NCI-H2029 treated with DMSO at 0.1 percent for 48 hours (cell line): Measurements from ENCODE around the gene RMI1.
"Not testable (repeated sequence)": the region's sequence is repeated elsewhere in the genome, so short reads cannot be mapped to it uniquely, and the experiment has no call there.

Source experiments
- DNase-seq: peaks from one replicate; lab custom pipeline; 2025; lab: John Stamatoyannopoulos, UW

The RMI1 gene

DNA sequence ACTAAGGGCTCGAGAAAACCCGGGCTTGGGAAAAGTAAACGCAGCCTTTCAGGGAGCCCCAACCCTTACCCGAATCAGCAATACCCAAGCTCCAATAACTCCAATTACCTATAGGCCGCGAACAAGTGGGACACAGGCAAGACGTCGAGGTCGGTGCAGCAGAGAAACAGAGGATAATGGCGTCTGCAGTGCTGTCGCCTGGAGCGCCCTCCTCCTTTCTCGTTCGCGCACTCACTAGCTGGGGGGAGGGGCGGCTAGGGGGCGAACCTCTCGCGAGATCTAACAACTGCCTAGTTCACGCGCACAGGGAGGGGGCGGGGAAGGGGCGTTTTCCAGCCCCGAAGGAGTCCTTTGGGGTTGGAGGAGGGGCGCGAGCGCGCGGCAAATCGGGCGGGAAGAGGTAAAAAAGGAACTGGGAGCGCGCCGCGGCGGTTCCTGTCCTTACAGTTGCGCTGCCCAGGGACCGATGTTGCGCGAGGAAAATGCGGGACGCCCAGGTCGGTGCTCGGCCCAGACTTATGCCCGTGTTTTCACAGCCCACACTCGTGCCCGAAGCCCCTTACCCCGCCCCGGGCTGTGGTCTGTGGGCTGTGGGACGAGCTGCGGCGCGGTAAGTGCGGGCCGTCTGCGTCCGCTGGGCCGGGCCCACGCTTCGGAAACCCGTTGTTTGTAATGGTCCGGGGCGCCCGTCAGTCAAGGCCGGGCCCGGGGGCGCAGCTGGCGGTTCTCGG lies at the start of gene RMI1:
Gene RMI1, plus strand, starts transcription at position 411 of the 731 bp plus-strand sequence. CDS start 20,182 bp downstream, outside the sequence.
- peak; percentile 92 for DNase-seq

DNA sequence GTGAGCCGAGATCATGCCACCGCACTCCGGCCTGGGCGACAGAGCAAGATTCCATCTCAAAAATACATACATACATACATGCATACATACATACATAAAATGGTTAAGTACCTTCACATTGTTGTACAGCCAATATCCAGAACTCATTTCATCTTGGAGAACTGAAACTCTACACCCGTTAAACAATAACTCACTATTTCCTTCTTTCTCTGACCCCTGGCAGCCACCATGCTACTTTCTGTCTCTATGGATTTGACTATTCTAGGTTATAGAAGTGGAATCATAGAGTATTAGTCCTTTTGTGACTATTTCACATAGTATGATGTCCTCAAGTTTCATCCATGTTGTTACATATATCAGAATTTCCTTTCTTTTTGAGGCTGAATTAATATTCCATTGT lies 49.7 kb upstream of the RMI1 start:
- no peak for DNase-seq

DNA sequence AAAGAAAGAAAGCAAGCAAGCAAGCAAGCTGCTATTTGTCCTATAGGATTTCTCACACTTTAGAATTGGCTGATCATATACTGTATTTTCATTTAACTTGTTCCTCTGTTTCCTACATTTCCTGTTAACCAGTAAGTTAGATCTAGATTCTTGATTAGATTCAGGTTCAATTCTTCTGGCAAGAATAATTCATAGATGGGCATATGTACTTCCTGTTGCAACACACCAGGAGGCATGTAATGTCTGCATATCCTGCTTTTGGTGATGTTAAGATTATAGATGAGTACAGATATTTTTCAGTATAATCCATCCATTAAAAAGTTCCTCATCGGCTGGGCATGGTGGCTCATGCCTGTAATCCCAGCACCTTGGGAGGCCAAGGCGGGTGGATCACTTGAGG lies 48.6 kb upstream of the RMI1 start:
- no peak for DNase-seq

DNA sequence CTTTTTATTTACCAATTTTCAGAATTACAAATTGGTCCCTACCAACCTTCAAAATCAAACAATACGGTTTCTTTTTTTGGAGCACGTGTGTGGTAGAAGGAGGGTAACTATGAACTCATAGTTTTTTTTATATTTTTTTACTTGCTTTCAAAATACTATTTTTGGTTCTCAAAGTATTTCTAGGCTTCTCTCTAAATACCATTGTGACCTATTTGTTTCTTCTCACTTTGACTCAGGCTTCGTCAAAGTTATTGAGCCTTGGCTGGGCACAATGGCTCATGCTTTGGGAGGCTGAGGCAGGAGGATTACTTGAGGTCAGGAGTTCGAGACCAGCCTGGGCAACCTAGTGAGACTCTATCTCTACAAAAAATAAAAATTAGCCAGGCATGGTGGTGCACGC lies 47.8 kb upstream of the RMI1 start:
- DNase-seq: no peak

DNA sequence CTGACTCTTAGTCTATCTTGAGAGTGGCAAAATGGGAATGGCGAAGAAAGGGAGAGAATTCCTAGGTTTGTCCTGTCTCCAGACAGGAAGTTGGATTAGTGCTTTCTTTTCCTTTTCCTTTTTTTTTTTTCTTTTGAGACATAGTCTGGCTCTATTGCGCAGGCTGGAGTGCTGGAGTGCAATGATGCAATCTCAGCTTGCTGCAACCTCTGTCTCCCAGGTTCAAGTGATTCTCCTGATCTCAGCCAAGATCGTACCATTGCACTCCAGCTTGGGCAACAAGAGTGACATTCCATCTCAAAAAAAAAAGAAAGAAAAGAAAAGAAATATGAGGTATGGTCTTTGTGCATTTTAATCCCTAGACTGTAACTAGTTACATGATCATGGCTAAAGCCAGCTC lies 46.8 kb upstream of the RMI1 start:
- DNase-seq: no peak

DNA sequence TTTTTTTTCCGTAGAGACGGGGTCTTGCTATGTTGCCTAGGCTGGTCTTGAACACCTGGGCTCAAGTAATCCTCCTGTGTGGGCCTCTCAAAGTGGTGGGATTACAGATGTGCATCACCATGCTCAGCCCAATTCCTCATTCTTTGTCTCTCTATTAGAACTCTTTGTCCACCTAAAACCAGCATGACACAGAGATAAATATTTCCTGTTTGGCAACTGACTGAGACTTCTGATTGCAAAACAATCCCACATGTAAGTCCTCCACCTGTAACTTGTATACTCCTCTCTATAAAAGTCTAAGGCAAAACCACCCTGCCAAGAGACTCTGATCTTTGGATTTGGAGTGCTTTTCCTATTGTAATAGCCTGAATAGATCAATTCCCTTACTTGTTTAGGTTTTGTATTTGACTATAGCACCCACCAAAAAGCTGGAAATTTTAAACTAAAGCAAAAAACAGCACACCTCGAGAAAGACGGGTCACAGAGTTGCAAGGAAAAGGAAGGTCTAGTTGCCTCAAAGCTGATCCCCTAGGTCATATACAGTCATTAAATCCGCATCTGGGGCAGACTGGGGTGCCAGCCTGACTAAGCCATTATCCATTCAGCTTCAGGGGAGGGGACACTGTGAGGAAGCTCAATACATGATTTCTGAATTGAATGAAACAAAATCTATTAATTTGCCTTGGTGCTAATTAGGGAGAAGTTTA lies 45.9 kb upstream of the RMI1 start:
- DNase-seq: peak; percentile 20

DNA sequence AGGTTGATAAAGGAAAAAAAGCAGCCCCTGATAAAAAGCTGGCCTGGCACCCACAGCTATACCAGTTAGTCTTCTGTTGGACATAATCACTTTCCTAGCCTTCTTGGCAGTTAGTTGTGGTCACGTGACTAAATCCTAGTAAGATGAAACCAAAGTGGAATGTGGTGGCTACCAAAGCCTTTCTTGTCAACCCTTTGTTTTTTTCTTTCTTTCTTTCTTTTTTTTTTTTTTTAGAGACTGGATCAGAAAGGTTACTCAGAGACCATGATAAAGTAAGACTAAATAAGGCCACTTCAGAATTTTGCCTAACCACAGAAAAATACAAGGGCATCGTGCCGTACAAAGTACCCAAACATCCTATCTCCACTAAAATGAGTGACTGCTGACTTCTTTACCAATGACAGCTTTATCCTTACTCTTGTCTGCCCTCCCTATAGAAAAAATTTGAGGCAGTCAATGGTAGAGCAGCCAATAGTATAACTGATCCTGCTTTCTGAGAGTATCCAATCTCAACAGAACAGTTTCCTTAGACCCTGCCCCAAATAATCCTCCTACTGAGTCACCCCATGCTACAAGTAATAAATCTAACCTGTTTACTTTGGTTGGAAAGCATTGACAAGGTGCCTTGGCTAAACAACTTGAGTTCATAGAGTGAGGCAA lies 45.2 kb upstream of the RMI1 start:
- peak; percentile 41 for DNase-seq

DNA sequence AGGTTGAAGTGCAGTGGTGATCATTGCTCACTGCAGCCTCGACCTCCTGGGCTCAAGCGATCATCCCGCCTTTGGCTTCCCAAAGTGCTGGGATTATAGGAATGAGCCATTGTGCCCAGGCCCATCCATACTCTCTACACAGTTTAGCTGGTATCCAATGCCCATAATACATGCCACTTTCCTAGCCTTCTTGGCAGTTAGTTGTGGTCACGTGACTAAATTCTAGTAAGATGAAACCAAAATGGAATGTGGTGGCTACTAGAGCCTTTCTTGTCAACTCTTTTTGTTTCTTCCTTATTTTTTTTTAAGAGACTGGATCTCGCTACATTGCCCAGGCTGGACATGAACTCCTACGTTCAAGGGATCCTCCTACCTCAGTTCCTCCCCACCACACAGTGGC lies 44.1 kb upstream of the RMI1 start:
- no peak for DNase-seq

DNA sequence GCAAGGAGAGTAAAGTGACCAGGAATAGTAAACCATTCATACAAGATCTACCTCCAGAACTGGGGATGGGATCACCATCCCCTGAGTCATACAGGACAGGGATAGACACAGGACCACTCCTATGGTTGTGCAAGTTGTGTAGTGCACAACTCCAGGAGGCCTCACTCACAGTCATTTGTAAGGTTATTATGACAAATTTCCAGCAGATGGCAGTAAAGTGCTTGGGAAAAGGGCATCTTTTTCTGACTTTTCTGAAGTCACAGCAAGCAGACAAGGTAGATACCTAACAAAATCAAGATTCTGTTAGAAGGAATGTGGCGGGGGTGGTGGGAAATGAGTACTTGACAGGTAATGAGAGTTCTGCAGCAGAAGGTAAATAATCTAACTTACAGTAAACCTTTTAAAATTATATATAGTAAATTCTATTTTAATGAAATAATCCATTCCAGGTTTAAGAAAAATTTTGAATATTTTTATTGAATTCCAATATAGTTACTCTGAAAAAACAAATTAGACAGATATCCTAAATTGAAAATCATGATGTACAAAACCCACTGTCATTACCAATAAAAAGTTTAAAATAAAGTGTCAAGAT lies 42.6 kb upstream of the RMI1 start:
- peak; percentile 47 for DNase-seq

DNA sequence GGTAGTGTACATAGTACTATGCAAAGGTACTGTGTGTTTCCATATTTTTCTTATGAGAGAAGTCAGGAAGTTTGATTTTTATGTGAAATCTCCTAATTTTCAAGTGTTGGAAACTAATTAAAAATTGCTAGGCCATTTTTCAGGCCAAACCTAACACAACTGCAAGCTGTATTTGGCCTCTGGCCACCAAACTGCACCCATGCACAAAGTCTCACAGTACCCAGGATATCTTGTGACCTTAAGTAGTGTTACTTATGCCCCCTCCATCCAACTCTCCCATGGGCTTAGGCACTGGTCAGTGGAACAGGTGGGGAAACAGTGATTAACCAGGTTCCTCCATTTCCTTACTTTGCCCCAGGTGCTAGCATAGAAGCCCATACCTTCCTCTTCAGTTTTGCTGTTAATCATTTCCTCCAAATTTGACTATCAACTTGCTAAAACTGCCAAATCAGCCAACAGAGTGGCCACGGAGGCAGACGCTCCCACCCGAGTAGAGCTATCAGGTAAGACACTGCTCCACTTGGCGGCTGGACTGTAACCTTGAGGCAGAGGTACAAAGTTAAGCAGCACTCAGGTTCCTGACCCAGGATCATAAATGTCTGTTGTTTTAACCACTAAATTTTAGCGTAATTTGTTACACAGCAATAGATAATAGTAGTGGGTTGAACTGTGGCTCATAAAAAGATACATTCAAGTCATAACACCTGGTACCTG lies 39.9 kb upstream of the RMI1 start:
- no peak for DNase-seq

DNA sequence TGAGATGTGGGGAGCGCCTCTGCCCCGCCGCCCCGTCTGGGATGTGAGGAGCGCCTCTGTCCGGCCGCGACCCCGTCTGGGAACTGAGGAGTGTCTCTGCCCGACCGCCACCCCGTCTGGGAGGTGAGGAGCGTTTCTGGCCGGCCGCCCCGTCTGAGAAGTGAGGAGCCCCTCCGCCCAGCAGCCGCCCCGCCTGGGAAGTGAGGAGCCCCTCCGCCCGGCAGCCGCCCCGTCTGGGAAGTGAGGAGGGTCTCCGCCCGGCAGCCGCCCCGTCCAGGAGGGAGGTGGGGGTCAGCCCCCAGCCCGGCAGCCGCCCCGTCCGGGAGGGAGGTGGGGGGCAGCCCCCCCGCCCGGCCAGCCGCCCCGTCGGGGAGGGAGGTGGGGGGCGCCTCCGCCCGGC lies 32.5 kb upstream of the RMI1 start:
- not testable (repeated sequence) for DNase-seq

DNA sequence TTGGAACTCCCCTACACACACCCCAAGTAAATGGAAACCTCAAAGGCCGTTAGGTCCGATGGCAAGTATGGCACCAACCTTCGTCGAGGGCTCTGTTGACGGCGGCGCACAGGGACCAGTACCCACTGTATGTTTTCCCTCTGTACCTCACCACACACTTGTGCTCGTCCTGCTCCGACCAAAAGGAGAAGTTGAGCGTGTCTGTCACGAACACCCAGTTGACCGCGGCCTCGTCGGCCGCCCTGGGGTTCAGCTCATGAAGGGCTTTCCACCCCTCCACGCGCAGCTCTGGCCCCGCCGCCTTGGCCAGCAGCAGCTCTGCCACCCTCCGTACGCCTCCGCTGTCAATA lies 24.5 kb upstream of the RMI1 start:
- no peak for DNase-seq

DNA sequence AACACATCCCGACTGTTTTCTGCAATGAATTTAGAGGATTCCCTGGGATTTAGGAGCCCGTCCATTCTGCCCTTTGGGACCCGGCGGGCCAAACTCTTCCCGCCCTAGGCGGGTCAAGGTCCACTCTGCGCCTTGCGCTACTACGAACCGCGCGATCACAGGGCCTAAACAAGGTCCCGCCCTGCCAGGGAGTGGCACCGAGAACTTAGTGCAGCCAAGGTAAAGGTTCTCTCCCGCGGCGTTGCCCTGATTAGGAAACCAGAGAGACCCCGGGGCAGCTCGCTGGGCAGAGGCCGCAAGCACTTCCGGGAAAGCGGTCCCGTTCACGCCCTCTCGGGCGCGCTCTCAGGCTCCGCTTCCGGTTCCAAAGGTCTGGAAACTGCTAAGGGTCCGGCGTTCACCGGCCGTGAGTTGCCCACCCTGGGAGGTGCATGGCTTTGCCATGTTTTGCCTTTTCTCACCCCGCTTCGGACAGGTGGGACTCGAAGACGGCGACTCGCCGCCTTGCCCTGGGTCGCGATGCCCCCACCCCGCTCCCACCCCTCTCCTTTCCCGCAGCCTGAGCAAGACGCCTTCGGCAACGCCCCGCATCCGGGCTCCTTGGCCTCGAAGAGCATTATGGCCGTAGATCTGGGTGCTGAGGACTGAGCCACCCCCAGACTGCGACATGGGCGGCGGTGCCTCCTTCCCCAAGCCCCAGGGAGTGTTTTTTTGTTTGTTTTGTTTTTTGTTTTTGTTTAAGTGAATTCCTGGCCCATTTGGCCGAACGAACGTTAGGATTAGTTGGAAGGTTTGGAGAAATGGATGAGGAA lies 24.0 kb upstream of the RMI1 start:
- DNase-seq: peak; percentile 38

DNA sequence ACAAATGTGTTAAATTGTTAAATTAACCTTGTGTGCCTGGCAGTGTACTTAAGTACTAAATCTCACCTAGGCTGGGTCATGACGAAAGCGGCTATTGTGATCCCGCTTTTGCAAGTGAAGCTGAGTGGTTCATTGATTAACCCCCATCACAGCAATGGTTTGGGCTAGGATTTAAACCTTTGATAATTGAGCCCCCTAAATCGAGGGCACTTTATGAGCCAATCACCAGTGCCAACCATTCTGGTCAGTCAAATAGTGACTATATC lies 23.4 kb upstream of the RMI1 start:
- DNase-seq: no peak

DNA sequence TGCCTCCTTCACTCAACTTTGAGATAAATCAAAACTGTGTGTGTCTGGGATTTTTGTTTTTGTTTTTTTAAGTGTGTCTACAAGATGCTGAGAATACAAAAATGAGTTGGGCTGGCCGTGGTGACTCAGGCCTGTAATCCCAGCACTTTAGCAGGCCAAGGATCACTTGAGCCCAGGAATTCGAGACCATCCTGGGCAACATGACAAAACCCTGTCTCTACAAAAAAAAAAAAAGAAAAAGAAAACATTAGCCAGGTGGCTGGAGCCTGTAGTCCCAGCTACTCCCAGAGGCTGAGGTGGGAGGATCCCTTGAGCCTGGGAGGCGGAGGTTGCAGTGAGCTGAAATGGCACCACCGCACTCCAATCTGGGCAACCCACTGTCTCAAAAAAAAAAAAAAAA lies 21.5 kb upstream of the RMI1 start:
- DNase-seq: peak; percentile 50

DNA sequence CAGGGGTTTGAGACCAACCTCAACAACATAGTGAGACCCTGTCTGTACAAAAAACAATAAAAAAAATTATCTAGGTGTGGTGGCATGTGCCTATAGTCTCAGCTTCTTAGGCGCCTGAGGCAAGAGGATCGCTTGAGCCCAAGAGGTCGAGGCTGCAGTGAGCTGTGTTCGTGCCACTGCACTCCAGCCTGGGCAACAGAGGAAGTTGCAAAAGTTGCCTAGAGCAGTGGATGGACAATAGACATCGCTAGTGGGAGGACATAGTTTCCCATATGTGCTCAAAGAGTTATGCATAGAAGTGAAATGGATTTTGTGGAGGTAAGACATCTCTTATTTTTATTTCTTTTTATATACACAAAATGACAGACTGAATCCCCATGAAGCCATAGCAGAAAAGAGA lies 19.6 kb upstream of the RMI1 start:
- DNase-seq: no peak

DNA sequence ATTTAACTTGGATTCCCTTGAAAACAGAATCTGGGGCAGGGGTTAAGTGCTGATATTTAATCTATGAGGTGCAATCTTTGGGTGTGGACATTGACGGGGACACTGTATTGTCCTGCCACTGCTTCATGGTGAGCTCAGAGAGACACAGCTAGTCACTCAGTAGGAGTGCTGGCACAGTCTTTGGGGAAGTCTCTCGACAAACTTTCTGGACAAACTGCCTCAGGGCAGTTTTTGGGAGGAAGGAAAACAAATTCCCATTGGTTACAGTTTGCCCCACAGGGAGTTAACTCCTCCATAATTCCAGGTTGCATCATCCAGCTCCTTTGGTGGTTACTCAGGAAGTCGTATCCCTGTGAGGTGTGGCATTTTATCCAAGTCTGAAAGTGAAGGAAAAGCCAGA lies 18.4 kb upstream of the RMI1 start:
- no peak for DNase-seq

DNA sequence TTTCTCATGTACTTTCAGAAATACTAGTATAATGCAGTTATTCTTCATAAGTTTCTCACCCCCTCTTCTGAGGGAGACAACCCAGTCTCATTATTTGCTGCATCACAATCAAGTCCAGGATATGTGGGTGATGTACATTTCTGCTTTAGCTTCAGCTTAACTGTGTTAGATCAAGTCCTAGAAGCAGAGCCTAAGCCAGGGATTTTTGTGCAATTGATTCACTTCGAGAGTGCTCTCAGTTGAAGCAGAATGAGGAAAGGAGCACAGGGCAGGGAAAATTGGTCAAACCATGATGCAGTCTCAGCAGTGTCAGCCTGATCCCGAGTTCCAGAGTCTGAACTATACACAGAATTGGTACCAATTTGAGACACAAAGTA lies 15.6 kb upstream of the RMI1 start:
- DNase-seq: no peak

DNA sequence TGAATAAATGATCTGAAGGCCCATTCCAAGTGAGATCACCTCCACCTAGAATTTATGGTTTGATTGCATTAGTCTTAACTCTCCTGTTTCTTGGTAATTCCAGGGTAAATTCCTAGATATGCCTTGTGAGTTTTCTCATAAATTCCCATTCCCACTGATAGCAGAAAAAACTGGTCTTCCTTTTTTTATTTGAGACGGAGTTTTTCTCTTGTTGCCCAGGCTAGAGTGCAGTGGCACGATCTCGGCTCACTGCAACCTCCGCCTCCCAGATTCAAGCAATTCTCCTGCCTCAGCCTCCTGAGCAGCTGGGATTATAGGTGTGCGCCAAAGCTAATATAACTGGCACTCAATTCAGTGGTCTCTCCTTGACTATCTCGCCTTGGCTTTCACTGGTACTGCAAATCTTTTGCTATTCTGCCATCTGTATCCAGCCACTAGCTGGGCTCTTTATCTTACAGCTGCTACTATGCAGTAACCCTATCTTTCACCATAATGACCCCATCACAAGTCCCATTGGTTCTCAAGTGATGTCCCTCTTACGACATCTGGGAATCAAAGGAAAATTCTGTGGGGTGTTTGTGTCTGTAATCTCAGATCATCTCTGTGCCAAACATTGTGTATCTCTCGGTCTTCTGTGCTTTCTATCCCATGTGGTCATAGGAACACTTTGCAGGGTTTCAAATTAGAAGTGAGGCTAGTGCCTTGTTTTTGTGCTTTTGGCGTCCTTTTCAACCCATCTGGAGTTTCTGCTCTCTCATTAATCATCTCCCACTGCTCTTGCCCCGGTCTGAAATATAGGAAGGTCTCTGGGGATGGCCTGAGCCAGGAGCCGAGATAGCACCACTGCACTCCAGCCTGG lies 15.0 kb upstream of the RMI1 start:
- no peak for DNase-seq

DNA sequence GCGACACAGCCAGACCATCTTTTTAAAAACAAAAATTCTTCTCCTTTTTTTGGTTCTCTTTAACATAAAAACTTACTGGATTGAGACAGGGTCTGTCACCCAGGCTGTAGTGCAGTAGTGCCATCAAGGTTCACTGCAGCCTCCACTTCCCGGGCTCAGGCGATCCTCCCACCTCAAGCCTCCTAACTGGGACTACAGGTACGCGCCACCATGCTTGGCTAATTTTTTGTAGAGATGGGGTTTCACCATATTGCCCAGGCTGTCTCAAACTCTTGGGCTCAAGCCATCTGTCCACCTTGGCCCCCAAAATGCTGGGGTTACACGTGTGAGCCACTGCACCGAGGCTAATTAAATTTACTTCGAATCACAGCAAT lies 14.4 kb upstream of the RMI1 start:
- DNase-seq: no peak

DNA sequence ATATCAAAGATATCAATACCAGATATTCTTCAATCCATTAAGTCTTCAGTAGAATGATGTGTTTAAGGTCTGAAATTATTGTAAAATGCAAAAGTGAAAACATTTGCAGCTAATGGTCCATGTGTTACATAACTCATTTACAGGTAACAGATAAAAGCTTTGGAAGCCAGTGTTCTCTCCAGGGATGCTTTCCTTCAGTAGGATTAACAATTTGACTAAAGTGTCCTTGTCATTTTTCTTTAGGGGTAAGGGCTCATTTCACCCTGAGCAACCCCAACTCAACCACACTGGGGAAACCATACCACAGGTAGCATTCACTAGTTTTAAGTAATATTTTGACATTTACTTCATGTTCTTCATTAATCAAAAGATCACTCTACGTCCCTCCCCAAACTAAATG lies 13.5 kb upstream of the RMI1 start:
- DNase-seq: no peak
